Middle frontal gyrus (tissue), 1 donor: ENCODE data around the gene ALAS1.

Experiments
- DNase-seq: peaks from one replicate; pipeline ENCODE4 v3.0.0-alpha.2; 2015; ENCODE audit warnings: low spot score; ENCODE audit errors: extremely low spot score

ALAS1 gene

DNA sequence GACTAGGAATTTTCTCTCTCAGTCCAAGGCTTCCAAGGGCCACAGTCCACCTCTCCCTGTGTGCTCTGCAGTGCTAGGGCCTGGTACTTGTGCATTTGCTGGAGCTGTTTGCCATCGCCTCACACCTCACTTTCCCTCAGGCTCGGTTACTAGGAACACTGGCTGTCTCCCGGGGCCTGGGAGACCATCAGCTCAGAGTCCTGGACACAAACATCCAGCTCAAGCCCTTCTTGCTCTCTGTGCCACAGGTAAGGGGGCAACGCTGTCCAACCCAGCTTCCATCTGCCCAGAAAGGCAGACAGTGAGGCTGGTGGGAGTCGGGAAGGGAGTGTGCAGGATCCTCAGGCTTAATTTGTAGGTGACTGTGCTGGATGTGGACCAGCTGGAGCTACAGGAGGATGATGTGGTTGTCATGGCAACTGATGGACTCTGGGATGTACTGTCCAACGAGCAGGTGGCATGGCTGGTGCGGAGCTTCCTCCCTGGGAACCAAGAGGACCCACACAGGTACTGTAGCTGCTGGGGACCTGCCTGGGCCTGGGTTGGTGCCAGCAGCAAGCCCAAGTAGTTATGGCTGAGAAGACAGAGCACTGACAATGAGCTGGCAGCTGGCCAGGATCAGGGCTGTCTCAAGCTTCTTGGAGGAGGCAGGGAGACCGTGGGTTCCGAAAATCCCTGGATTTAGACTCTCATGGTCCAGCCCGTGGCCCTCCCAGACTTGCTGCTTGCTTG, 51.0 kb downstream of the ALAS1 start:
- DNase-seq: peak; percentile 60

GRCh38 chr3:52249683-52250082, 51.7 kb downstream of the ALAS1 start:
- no peak for DNase-seq

GRCh38 chr3:52250122-52250521, 52.2 kb downstream of the ALAS1 start:
- DNase-seq: no peak

GRCh38 chr3:52253314-52254304, 55.6 kb downstream of the ALAS1 start:
- DNase-seq: peak; percentile 60

GRCh38 chr3:52254608-52255007, 56.6 kb downstream of the ALAS1 start:
- no peak for DNase-seq

- no peak for DNase-seq
Measured at GRCh38 chr3:52256159-52256558, 58.2 kb downstream of the ALAS1 start.

GRCh38 chr3:52256622-52257021, 58.7 kb downstream of the ALAS1 start:
- no peak for DNase-seq

GRCh38 chr3:52257911-52258310, 60.0 kb downstream of the ALAS1 start:
- no peak for DNase-seq

DNA sequence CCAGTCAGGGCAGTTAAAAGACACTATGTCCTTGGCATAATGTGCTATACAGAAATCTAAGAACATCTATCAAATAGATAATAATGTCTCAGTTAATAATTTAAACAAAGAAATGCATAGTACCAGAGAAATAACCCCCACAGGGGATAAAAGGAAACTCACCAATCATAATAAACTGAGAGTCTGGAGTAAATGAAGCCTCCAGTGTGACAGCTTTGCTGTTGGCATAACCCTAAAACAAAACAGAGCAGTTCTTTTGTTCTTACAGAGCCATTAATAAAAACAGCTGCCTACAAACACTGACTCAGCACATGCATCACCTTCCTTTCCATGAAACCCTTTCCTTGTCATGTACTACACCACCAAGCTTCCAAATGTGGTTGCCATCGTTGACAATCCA, 61.1 kb downstream of the ALAS1 start:
- no peak for DNase-seq

- DNase-seq: no peak
Measured at GRCh38 chr3:52259448-52259847, 61.5 kb downstream of the ALAS1 start.

DNA sequence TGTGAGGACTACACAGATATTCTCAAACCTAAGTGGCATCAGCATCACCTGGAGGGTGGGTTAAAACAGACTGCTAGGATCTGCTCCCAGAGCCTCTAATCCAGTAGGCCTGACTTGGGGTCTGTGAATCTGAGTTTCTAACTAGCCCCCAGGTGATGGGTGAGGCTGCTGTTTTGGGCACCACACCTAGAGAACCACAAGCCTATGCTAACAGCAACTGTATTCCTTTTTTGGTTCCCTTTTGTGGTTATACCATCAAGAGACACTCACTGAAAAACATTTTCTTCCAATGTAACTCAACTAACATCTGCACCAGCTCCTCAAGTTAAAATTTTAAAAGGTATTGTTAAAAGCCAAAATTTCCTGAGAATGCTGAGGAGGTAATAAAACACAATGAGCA, 64.5 kb downstream of the ALAS1 start:
- DNase-seq: no peak
